MM.1S (cell line): ENCODE results near the gene MAGIX.

ENCODE experiments used
- CTCF ChIP-seq: fragments of 300-600 bp; sonication (generic); IDR thresholded peaks from 2 replicates; pipeline ENCODE4 v1.5.1; 2016; ENCODE audit warnings: antibody characterized with exemption, low read length, mixed read lengths
- EZH2phosphoT487 ChIP-seq: fragments of 300-600 bp; sonication (generic); IDR thresholded peaks from 2 replicates; pipeline ENCODE4 v1.6.1; 2018; ENCODE audit warnings: antibody characterized with exemption, low read length

- TF ChIP-seq CTCF (no peak), EZH2phosphoT487 (no peak)
These were observed 7.2 kb upstream of the MAGIX start for GRCh38 chrX:49155243-49155899.
